Effector memory CD8-positive, alpha-beta T cell (primary cell): Measurements from ENCODE around the gene MCRS1.
A peak's percentile ranks its signal among the peaks of the same experiment; 100 is the strongest.
"Not testable (repeated sequence)": the region's sequence is repeated elsewhere in the genome, so short reads cannot be mapped to it uniquely, and the experiment has no call there.

Experiments used
- ATAC-seq: fragments of 150-1000 bp; cut with Tn5 transposase; replicated peaks from 2 replicates; pipeline ENCODE4 v1.10.0; 2021; ENCODE audit warnings: mild to moderate bottlenecking, moderate library complexity
- DNase-seq, 3 experiments: peaks; one replicate each; pipeline ENCODE4 v3.0.0; 2021
- H3K27ac Mint-ChIP-seq, 2 donors: one replicate each; pipeline ENCODE4 v1.8.0; 2022; ENCODE audit warnings: mild to moderate bottlenecking in 2 of 2, mixed read lengths in 2 of 2, moderate library complexity in 2 of 2
- H3K27me3 Mint-ChIP-seq, 2 donors: one replicate each; pipeline ENCODE4 v1.8.0; 2022; ENCODE audit warnings: mixed read lengths in 2 of 2
- H3K36me3 Mint-ChIP-seq: one replicate; pipeline ENCODE4 v1.8.0; 2022; ENCODE audit warnings: mild to moderate bottlenecking, moderate library complexity, mixed read lengths; ENCODE audit not compliant: insufficient read depth
- H3K4me1 Mint-ChIP-seq, 2 donors: one replicate each; pipeline ENCODE4 v1.8.0; 2022; ENCODE audit warnings: low read depth in 2 of 2, mixed read lengths in 2 of 2
- H3K4me3 Mint-ChIP-seq, 2 donors: one replicate each; pipeline ENCODE4 v1.8.0; 2022; ENCODE audit warnings: mild to moderate bottlenecking in 2 of 2, mixed read lengths in 2 of 2, moderate library complexity in 2 of 2
- H3K9me3 Mint-ChIP-seq, 2 donors: one replicate each; pipeline ENCODE4 v1.8.0; 2022; ENCODE audit warnings: mixed read lengths in 2 of 2

MCRS1 gene

DNA sequence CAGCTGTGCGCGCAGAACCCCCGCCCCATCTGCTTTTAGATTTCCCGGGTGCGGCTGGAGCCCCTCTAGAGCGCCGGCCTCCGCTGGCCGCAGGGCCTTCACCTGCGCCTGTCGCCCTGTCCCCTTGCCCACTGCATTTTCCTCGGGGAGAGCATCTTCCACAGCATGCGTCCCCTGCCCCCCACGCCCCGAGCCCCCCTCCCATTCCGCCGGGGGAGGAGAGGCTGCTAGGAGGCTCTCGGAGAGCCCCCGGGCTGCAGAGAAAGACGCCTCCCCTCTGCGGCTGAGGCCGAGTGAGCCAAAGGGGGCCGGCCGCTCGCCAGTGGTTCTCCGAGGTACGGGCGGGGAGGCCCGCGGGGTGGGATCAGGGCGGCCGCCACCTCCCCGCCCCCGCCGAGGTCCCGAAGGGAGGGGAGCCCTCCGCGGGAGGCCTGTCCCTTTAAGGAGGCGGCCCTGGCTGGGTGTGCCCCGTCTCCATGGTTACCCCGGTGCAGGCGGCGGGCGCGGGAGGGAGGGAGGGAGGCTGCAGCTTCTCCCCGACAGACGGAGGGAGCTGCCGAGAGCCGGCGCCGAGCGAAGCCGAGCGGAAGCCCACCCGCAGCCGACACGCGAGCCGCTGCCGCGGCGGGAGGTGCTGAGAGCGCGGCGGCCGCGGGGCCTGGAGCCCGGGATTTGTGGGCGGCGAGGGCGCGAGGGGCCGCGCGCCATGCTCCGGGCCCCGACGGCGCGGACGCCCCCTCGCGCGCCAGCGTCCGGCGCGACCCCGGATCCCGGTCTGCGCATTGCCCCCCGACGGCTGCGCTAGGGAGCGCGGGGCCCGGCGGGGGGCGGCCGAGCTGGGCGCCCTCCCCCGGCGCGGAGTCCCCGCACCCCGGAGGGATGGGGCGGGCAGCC, 29.2 kb downstream of the MCRS1 start, which contains the start of gene KCNH3:
TSS of gene KCNH3 (plus strand) at position 521 of the 894 bp plus-strand sequence. CDS start 387 bp downstream, outside the sequence.
- ATAC-seq = peak; percentile 91
- H3K36me3 Mint-ChIP-seq = no peaks in the 10 kb centered on the region
- H3K27ac Mint-ChIP-seq = peak within 1 kb of the TSS; percentile 65 to 70
- H3K4me3 Mint-ChIP-seq = peak within 1 kb of the TSS; percentile 82 to 83
- peaks cover 12 to 18% of the 10 kb centered on the region in 2 donors for H3K4me1 Mint-ChIP-seq
- peaks cover 0 to 9% of the 10 kb centered on the region in 2 donors for H3K27me3 Mint-ChIP-seq
- DNase-seq = peak; percentile 81 to 84 (median 82)
- no peaks in the 10 kb centered on the region for H3K9me3 Mint-ChIP-seq

- H3K27ac Mint-ChIP-seq = no peak overlapping the region
- DNase-seq (no peak), ATAC-seq (peak; percentile 16)
- no peaks in the 10 kb centered on the region for H3K9me3 Mint-ChIP-seq
- H3K4me1 Mint-ChIP-seq = peaks cover 12 to 18% of the 10 kb centered on the region in 2 donors
- peaks cover 0 to 9% of the 10 kb centered on the region in 2 donors for H3K27me3 Mint-ChIP-seq
- no peaks in the 10 kb centered on the region for H3K36me3 Mint-ChIP-seq
- H3K4me3 Mint-ChIP-seq = peak overlapping the region; percentile 82 to 83
Observed at GRCh38 chr12:49537752-49538509, 30.0 kb downstream of the MCRS1 start.

DNA sequence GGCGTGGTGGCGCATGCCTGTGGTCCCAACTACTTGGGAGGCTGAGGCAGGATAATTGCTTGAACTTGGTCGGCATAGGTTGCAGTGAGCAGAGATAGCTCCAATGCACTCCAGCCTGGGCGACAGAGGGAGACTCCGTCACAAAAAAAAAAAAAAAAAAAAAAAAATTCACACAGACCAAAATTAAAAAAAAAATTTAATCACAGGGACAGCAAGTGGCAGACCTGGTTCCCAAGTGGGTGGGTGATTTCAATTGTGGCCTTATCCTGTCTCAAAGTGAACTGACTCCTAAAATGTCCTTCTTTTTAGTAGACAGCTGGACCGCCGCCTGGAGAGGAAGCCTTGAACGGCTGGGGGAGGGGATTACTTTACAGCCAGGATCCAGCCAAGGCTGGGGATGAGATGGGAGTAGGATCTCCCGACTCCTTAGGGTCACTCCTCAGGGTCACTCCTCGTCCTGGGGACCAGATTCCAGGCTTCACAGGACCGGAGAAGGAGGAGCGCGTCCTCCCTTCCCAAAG, 30.7 kb downstream of the MCRS1 start:
- Mint-ChIP-seq H3K27ac (no peak overlapping the region), H3K27me3 (peaks cover 0 to 9% of the 10 kb centered on the region in 2 donors), H3K4me1 (peaks cover 12 to 18% of the 10 kb centered on the region in 2 donors), H3K4me3 (peak overlapping the region; percentile 82 to 83), H3K36me3 (no peaks in the 10 kb centered on the region), H3K9me3 (no peaks in the 10 kb centered on the region)
- DNase-seq (no peak), ATAC-seq (no peak)

- Mint-ChIP-seq H3K27ac (no peak overlapping the region), H3K27me3 (peaks cover 0 to 9% of the 10 kb centered on the region in 2 donors), H3K4me3 (peak overlapping the region in 1 of 2 donors; percentile 82), H3K36me3 (no peaks in the 10 kb centered on the region), H3K9me3 (no peaks in the 10 kb centered on the region), H3K4me1 (peaks cover 11 to 18% of the 10 kb centered on the region in 2 donors)
- ATAC-seq (no peak), DNase-seq (no peak)
Observed at GRCh38 chr12:49536526-49537071, 31.3 kb downstream of the MCRS1 start.

DNA sequence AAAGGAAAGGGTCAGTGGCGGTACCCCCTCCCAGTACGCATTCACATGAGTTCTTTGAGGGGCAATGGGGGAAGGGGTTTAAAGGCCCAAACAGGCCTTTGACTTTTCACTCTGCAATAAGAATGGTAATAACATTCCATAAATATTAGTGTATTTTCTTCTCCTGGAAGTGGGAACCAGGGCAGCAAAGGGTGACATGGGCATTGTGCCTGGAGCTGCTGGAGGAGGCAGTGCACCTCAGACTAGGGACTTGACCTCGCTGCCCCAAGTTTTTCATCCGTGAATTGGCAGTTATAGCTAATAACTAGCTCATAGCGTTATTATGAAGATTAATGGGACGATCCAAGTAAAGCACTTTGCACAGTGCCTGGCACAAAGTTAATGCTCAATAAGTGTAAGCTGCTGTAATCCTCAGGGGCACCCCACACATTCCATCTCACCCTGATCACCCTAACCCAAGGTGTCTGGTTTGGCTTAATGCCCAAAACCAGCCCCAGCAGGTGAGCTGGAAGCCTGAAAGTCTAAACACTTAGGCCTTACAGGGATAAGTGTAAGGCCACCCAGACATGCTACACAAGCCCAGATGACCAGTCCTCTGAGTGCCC, 31.9 kb downstream of the MCRS1 start:
- H3K9me3 Mint-ChIP-seq = no peaks in the 10 kb centered on the region
- ATAC-seq = no peak
- peaks cover 7 to 18% of the 10 kb centered on the region in 2 donors for H3K4me1 Mint-ChIP-seq
- no peak overlapping the region for H3K27ac Mint-ChIP-seq
- peaks cover 0 to 9% of the 10 kb centered on the region in 2 donors for H3K27me3 Mint-ChIP-seq
- no peak for DNase-seq
- H3K36me3 Mint-ChIP-seq = no peaks in the 10 kb centered on the region
- H3K4me3 Mint-ChIP-seq = no peak overlapping the region

GRCh38 chr12:49534731-49535278, 33.1 kb downstream of the MCRS1 start:
- ATAC-seq = no peak
- peaks cover 0 to 1% of the 10 kb centered on the region in 2 donors for H3K27me3 Mint-ChIP-seq
- DNase-seq = no peak
- no peaks in the 10 kb centered on the region for H3K9me3 Mint-ChIP-seq
- H3K36me3 Mint-ChIP-seq = no peaks in the 10 kb centered on the region
- peaks cover 0 to 12% of the 10 kb centered on the region in 2 donors for H3K4me1 Mint-ChIP-seq
- H3K27ac Mint-ChIP-seq = no peak overlapping the region
- H3K4me3 Mint-ChIP-seq = no peak overlapping the region

DNA sequence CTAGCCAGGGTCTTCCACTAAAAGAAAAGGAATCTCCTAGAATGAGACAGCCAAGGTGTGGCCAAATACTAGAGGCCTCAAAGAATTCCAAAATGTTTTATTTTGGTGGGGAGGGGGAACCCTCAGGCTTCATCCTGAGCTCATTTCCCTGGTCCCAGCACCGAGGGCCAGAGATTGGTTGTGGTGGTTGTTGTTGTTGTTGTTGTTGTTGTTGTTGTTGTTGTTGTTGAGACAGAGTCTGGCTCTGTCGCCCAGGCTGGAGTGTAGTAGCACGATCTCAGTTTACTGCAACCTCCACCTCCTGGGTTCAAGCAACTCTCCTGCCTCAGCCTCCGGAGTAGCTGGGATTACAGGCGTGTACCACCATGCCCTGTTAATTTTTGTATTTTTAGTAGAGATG, 33.8 kb downstream of the MCRS1 start:
- not testable (repeated sequence) for H3K4me1 Mint-ChIP-seq, ATAC-seq, H3K9me3 Mint-ChIP-seq, H3K27ac Mint-ChIP-seq, H3K27me3 Mint-ChIP-seq, DNase-seq, H3K4me3 Mint-ChIP-seq, H3K36me3 Mint-ChIP-seq

GRCh38 chr12:49533331-49533730, 34.6 kb downstream of the MCRS1 start:
- no peaks in the 10 kb centered on the region for H3K36me3 Mint-ChIP-seq
- no peaks in the 10 kb centered on the region for H3K27me3 Mint-ChIP-seq
- DNase-seq (no peak), ATAC-seq (no peak)
- H3K9me3 Mint-ChIP-seq = no peaks in the 10 kb centered on the region
- no peak overlapping the region for H3K4me3 Mint-ChIP-seq
- peaks cover 0 to 8% of the 10 kb centered on the region in 2 donors for H3K4me1 Mint-ChIP-seq
- H3K27ac Mint-ChIP-seq = no peak overlapping the region

DNA sequence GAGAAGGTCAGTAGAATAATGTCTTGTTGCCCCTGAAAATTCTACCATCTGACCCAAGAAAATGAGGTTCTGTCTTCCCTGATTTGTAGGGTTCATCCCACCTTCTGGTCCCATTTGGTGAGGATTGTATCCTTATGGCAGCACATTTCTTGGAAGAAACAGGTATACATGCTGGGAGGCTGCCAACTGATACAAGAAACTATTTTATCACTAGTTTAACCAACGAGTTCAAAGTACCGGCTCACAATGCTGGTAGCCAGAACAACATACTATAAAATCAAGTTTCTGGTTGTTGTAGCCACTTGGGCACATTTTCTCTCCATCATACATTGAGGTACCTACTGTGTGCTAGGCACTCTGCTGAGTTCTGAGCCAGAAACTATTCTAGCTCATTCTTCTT, 36.2 kb downstream of the MCRS1 start:
- no peak for DNase-seq
- H3K36me3 Mint-ChIP-seq = no peaks in the 10 kb centered on the region
- H3K27me3 Mint-ChIP-seq = no peaks in the 10 kb centered on the region
- H3K4me3 Mint-ChIP-seq = no peak overlapping the region
- H3K27ac Mint-ChIP-seq = peak overlapping the region in 1 of 2 donors; percentile 68
- H3K4me1 Mint-ChIP-seq = no peaks in the 10 kb centered on the region
- ATAC-seq = no peak
- no peaks in the 10 kb centered on the region for H3K9me3 Mint-ChIP-seq

DNA sequence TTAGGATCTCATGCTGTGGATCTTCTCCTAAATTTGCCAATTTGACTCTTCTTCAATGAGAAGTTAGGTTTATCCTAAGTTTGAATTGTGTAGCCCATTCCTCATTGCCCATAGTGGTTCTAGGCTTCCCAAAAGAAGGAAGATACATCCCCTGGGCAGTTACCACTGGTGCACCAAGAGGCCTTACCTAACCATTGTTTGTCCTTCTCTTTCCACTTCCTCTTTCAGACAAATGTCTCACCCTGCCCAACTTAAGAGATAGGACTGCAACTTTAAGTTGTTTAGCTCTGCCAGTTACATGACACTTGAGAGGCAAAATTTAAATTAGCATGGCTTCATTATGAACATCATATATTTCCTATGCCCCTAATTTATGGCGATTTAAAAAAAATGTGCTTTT, 38.5 kb downstream of the MCRS1 start:
- no peaks in the 10 kb centered on the region for H3K9me3 Mint-ChIP-seq
- no peak overlapping the region for H3K4me3 Mint-ChIP-seq
- H3K27ac Mint-ChIP-seq = no peak overlapping the region
- DNase-seq = no peak
- no peaks in the 10 kb centered on the region for H3K36me3 Mint-ChIP-seq
- no peaks in the 10 kb centered on the region for H3K27me3 Mint-ChIP-seq
- no peak for ATAC-seq
- H3K4me1 Mint-ChIP-seq = no peaks in the 10 kb centered on the region

DNA sequence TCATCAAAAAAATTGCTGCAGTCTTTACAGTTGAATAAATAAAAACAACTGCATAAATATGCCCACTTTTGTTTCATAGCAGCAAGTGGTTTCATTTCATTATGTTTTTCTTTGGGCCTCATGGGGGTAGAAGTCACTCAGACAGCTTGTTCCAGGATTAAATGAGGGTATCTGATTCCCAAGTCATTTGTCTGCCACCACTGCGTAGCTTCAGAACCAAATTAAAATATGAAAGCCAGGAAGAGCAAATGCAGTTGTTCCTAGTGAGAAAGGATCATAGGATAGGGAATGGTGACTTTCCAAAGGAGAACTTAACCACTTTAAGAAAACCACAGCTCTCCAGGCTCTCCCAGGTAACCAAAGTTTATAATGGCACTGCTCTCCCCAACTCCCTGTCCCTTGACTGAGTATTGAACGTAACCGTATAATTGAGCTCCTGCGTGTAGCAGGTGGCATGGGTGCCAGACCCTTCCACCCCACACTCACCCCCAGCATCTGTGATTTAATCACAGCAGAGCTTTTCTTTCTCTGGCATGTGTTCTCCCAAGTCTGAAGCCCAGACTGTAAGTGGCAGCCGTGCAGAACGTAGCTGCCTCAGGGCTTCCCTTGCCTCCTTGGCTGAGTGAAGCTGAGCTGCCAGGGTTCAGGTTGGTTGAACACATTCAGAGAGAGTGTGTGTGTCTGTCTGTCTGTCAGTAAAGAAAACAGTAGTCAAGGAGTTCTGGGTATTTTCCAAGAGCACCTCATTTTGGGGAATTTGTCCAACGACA, 40.4 kb downstream of the MCRS1 start:
- Mint-ChIP-seq H3K9me3 (no peaks in the 10 kb centered on the region), H3K36me3 (no peaks in the 10 kb centered on the region), H3K27ac (no peak overlapping the region), H3K4me3 (no peak overlapping the region), H3K4me1 (no peaks in the 10 kb centered on the region), H3K27me3 (no peaks in the 10 kb centered on the region)
- ATAC-seq (no peak), DNase-seq (no peak)

DNA sequence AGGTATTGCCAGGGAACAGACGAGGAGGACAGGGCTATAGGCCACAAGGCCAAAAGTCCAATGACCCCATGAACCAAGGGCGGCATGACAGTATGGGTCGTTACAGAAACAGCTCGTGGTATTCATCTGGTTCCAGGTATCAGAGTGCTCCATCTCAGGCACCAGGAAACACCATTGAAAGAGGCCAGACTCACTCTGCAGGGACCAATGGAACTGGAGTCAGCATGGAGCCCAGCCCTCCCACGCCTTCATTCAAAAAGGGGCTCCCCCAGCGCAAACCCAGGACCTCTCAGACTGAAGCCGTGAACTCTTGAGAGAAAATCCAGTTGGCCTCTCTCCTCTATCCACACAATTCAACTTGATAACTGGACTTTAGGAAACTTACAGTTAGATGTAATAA, 42.0 kb downstream of the MCRS1 start:
- DNase-seq (no peak), ATAC-seq (no peak)
- no peaks in the 10 kb centered on the region for H3K27me3 Mint-ChIP-seq
- no peak overlapping the region for H3K4me3 Mint-ChIP-seq
- H3K36me3 Mint-ChIP-seq = no peaks in the 10 kb centered on the region
- no peak overlapping the region for H3K27ac Mint-ChIP-seq
- no peaks in the 10 kb centered on the region for H3K4me1 Mint-ChIP-seq
- H3K9me3 Mint-ChIP-seq = no peaks in the 10 kb centered on the region
